ENCODE measurements around the gene TMEM150B.

TMEM150B gene

GRCh38 chr19:55275851-55276719 lies 49.1 kb downstream of the TMEM150B start:
- DNase-seq: no peak

DNA sequence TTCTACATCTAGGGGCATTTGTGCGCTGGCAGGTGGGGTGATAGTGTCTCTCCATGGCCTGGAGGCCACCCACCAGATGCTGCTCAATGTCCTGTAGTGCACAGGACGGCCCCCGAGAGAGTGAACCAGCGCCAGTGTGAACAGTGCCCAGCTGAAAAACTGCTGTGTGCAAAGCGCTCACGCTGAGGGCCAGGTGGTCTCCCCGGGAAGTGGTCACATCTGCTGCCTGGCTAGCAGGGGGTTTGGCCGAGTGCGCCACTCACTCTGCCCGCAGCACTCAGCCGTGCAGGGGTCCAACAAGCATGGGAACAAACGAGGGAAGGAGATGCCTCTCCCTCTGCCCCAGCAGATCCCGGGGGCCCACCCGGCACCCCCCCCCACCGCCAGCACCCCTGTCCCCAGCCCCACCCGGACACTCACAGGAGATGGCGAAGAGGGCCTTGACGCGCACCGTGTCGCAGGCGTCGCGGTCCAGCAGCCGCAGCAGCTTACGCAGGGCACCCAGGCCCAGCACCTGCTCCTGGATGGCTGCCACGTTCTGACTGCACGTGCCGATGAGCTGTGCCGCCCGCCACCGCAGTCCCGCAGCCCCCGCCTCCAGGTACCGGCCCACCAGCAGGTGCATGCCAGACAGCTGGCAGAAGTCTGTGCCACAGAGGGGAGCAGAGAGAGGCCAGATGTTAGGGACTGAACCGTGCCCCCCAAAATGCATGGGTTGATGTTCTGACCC lies 51.0 kb downstream of the TMEM150B start:
- no peak for DNase-seq

- DNase-seq: no peak
Observed at GRCh38 chr19:55272142-55272541, 53.0 kb downstream of the TMEM150B start.

GRCh38 chr19:55270172-55270942 lies 54.8 kb downstream of the TMEM150B start:
- DNase-seq: no peak

DNA sequence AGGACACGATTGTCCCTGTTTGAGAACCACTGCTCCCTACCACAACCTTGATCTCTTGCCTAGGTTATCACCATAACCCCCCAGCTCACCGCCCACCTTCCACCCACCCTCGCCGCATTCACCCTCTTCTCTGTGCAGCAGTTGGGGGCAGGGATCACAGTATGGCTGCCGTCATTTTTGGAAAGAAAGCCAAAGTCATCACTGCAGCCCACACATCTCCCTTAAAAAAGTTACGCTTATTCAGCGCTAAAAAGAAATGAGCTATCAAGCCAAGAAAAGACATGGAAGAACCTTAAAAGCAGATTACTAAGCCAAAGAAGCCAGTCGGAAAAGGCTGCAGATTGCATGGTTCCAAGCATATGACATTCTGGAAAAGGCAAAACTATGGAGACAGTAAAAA lies 55.8 kb downstream of the TMEM150B start:
- DNase-seq: no peak

DNA sequence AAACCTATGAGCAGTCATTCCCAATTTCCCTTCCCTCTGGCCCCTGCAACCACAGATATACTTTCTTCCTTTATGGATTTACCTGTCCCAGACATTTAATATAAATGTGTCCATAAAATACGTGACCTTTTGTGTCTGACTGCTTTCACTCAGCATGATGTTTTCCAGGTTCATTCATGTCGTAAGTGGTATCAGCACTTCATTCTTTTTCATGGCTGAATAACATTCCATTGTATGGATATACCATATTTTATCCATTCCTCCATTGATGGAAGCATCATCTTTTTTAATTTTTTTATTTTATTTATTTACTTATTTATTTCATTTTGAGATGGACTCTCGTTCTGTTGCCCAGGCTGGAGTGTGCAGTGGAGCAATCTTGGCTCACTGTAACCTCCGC lies 58.3 kb downstream of the TMEM150B start:
- DNase-seq: no peak

DNA sequence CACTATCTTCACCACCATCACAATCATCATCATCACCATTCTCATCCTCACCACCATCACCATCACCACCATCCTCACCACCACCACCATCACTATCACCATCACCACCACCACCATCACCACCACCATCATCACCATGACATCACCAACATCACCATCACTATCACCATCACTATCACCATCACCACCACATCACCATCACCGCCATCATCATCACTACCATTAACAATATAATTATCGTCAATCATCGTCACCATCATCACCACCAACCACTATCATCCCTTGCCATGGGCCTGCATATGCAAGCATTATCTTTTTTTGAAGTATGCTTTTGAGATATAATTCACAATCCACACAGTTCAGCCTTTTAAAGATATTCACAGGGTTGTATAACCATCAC lies 58.7 kb downstream of the TMEM150B start:
- DNase-seq: no peak

DNA sequence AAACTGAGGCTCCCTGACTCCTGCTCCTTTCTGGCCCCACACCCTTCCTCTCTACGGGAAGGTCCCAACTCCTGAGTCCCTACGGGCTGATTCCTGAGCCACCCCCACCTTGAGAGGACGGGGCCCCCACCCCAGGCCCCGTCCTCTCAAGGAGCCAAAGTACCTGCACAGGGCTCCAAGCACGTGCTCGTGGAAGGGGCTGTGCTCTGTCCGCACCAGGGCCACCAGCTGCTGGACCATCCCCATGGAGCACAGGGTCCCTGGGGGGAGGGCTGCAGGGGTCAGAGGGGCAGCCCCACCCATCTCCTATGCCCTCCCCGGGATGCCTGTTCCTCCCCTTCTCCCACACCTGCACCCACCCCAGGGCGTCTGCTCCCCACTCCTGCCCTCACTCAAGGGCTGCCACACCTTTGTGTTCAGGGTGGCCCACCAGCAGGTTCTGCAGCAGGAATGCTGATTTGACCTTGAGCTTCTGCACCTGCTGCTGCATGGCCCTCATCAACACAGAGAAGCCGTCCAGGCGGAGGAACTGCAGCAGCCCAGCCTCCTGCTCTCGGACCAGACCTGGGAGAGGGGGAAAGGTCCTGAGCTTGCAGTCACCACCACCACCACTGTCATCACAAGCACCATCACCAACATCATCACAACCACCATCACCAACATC lies 59.3 kb downstream of the TMEM150B start:
- DNase-seq: no peak

- no peak for DNase-seq
Observed at GRCh38 chr19:55265173-55265572, 60.0 kb downstream of the TMEM150B start.

GRCh38 chr19:55264531-55264930 lies 60.6 kb downstream of the TMEM150B start:
- DNase-seq: no peak

Measured in EL (cell line).